Suprapubic skin (tissue), 4 donors: ENCODE measurements around the gene ATF7IP2. TPM values are rescaled to one million over a fixed set of nuclear protein-coding genes. Genes with fewer than 3 reads are reported as not detected.

Experiments
- DNase-seq, 2 donors: peaks; one replicate each; pipeline ENCODE4 v3.0.0-alpha.2; 2019; ENCODE audit warnings: low spot score in 2 of 2
- H3K27ac ChIP-seq: fragments of 200-600 bp; sonication (generic); one replicate; pipeline ENCODE4 v1.5.1; 2019
- H3K27me3 ChIP-seq: fragments of 200-600 bp; sonication (generic); one replicate; pipeline ENCODE4 v1.5.1; 2019
- H3K36me3 ChIP-seq: fragments of 200-600 bp; sonication (generic); one replicate; pipeline ENCODE4 v1.5.1; 2019
- H3K4me1 ChIP-seq: fragments of 200-600 bp; sonication (generic); one replicate; pipeline ENCODE4 v1.5.1; 2019
- H3K4me3 ChIP-seq: fragments of 200-600 bp; sonication (generic); one replicate; pipeline ENCODE4 v1.5.1; 2019; ENCODE audit warnings: mild to moderate bottlenecking
- H3K9me3 ChIP-seq: fragments of 200-600 bp; sonication (generic); one replicate; pipeline ENCODE4 v1.5.1; 2019
- CTCF ChIP-seq, 2 donors: fragments of 200-600 bp in 1 of 2; fragments of 450-650 bp in 1 of 2; sonication (generic) in 1 of 2; IDR thresholded peaks; one replicate each; pipeline ENCODE4 v1.5.1; 2016 to 2019; ENCODE audit warnings: antibody characterized with exemption in 2 of 2, mild to moderate bottlenecking in 1 of 2, moderate library complexity in 1 of 2
- EP300 ChIP-seq: sonication (generic); formaldehyde crosslinking; IDR thresholded peaks from one replicate; pipeline ENCODE4 v1.6.1; 2017; ENCODE audit warnings: antibody characterized with exemption
- POLR2A ChIP-seq, 2 donors: fragments of 450-650 bp; IDR thresholded peaks; one replicate each; pipeline ENCODE4 v1.6.1; 2017; ENCODE audit warnings: antibody characterized with exemption in 2 of 2, mild to moderate bottlenecking in 2 of 2, moderate library complexity in 2 of 2
- POLR2AphosphoS5 ChIP-seq, 3 donors: sonication (generic); formaldehyde crosslinking; IDR thresholded peaks; one replicate each; pipeline ENCODE4 v1.6.1; 2017; ENCODE audit warnings: antibody characterized with exemption in 3 of 3
- WGBS: methylation state at CpG from one replicate; pipeline ENCODE4 v1.1.5; 2018; 5-methylcytosine and 5-hydroxymethylcytosine counted together
- total RNA-seq, 4 donors: library from RNA; depleted of rRNA; stranded (reverse); fragments of >200 nt; gene quantifications; one replicate each; pipeline ENCODE4 v1.1.0, GENCODE V29; 2016

ATF7IP2 gene
- total RNA-seq, 4 donors from 2014 or later: 2.8 to 22.6 (median 10.1) TPM

DNA sequence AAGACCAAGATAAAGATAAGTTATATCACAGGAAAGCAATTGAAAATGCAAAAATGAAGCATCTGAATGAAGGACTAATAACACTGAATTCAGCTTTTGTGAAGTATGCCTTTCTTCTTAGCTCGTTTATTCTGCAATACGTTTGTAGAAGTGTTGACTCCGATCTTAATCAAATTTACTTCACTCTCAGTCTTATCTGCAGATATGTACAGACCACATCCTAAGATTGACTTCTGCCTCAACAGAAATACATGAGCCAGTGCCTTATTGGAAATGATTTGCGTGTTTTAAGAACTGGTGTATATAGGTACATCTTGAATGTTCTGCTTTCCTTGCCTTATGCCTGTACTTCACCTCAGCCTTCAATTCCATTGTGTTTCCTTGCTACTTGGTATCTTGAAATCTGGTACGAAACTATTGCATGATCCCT lies 1.3 kb downstream of the ATF7IP2 start:
- H3K36me3 ChIP-seq: no peaks in the 10 kb centered on the region
- peak overlapping the region; percentile 59 for H3K4me3 ChIP-seq
- TF ChIP-seq POLR2A (IDR thresholded peaks at IDR 0.05) (no peak), EP300 (no peak), CTCF (IDR thresholded peaks at IDR 0.05) (no peak), POLR2AphosphoS5 (IDR thresholded peaks at IDR 0.05) (no peak)
- peaks cover 3% of the 10 kb centered on the region for H3K27me3 ChIP-seq
- H3K4me1 ChIP-seq: no peaks in the 10 kb centered on the region
- H3K27ac ChIP-seq: no peak overlapping the region
- H3K9me3 ChIP-seq: no peaks in the 10 kb centered on the region
- 73% methylated on average over 5 of the region's 5 CpGs for WGBS
- no peak for DNase-seq

DNA sequence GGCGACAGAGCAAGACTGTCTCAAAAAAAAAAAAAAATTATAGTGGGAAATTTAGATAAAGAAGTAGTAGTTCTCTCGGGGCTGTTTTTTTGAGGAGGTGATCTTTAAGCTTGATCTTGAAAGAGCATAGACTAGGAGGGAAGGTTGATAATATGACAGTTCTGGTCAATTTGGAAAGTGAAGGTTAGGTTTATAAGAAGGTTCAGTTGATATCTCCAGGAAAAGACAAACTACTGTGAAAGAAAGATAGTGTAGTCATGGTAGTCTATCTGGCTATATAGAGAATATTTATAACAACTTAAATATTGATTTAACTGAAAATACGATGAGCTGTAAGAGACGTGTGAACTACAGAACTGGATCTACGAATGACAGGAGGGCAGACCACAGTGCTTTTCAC lies 3.1 kb downstream of the ATF7IP2 start:
- no peaks in the 10 kb centered on the region for H3K9me3 ChIP-seq
- DNase-seq: no peak
- 72% methylated on average over 5 of the region's 5 CpGs for WGBS
- no peaks in the 10 kb centered on the region for H3K4me1 ChIP-seq
- no peak overlapping the region for H3K4me3 ChIP-seq
- TF ChIP-seq EP300 (no peak), POLR2A (IDR thresholded peaks at IDR 0.05) (no peak), CTCF (IDR thresholded peaks at IDR 0.05) (no peak), POLR2AphosphoS5 (IDR thresholded peaks at IDR 0.05) (no peak)
- H3K27me3 ChIP-seq: peaks cover 3% of the 10 kb centered on the region
- no peaks in the 10 kb centered on the region for H3K36me3 ChIP-seq
- no peak overlapping the region for H3K27ac ChIP-seq

DNA sequence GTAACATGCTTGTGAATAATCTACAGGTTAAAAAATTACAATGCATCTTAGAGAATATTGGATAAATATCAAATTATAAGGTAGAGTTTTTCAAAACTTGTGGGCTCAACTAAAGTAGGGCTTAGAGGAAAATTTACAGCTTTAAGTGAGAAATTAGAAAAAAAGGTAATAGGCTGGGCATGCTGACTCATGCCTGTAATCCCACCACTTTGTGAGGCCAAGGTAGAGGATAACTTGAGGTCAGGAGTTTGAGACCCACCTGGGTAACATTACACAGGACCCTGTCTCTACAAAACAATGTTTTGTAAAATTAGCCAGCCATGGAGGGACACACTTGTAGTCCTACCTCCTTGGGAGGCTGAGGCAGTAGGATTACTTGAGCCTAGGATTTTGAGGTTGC lies 4.5 kb downstream of the ATF7IP2 start:
- Histone ChIP-seq H3K4me3 (no peak overlapping the region), H3K9me3 (no peaks in the 10 kb centered on the region), H3K36me3 (no peaks in the 10 kb centered on the region), H3K27ac (no peak overlapping the region), H3K4me1 (no peaks in the 10 kb centered on the region), H3K27me3 (peaks cover 3% of the 10 kb centered on the region)
- DNase-seq: no peak
- TF ChIP-seq CTCF (IDR thresholded peaks at IDR 0.05) (no peak), POLR2A (IDR thresholded peaks at IDR 0.05) (no peak), EP300 (no peak), POLR2AphosphoS5 (IDR thresholded peaks at IDR 0.05) (no peak)

DNA sequence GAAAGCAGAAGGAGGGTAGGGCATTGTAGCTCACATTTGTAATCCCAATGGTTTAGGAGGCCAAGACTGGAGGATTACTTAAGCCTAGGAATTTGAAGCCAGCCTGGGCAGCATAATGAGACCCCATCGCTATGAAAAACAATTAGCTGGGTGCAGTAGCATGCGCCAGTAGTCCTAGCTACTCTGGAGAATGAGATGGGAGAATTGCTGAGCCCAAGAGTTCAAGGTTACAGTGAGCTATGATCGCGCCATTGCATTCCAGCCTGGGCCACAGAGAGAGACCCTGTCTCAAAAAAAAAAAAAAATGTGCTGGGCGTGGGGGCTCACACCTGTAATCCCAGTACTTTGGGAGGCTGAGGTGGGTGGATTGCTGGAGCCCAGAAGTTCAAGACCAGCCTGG lies 5.0 kb downstream of the ATF7IP2 start:
- no peak for DNase-seq
- no peak for TF ChIP-seq POLR2A (IDR thresholded peaks at IDR 0.05)
- no peak for TF ChIP-seq EP300
- TF ChIP-seq POLR2AphosphoS5 (IDR thresholded peaks at IDR 0.05): no peak
- no peak for TF ChIP-seq CTCF (IDR thresholded peaks at IDR 0.05)
- H3K4me3 ChIP-seq: no peak overlapping the region
- no peaks in the 10 kb centered on the region for H3K9me3 ChIP-seq
- peaks cover 3% of the 10 kb centered on the region for H3K27me3 ChIP-seq
- no peaks in the 10 kb centered on the region for H3K36me3 ChIP-seq
- no peak overlapping the region for H3K27ac ChIP-seq
- no peaks in the 10 kb centered on the region for H3K4me1 ChIP-seq
- WGBS: 96% methylated on average over 5 of the region's 5 CpGs

DNA sequence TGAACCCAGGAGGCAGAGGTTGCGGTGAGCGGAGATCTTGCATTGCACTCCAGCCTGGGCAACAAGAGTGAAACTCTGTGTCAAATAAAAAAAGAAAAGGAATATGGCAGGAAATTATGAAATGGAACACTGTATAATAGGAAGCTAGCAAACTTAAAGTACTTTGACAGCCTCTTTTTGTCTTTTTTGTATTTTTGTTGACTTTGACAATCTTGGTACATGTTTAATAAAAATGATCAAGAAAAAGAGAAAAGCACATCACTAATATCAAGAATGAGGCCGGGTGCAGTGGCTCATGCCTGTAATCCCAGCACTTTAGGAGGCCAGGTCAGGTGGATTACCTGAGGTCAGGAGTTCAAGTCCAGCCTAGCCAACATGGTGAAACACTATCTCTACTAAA lies 5.5 kb downstream of the ATF7IP2 start:
- WGBS: 96% methylated on average over 3 of the region's 3 CpGs
- TF ChIP-seq CTCF (IDR thresholded peaks at IDR 0.05) (no peak), POLR2A (IDR thresholded peaks at IDR 0.05) (no peak), POLR2AphosphoS5 (IDR thresholded peaks at IDR 0.05) (no peak), EP300 (no peak)
- H3K27ac ChIP-seq: no peak overlapping the region
- H3K27me3 ChIP-seq: peaks cover 3% of the 10 kb centered on the region
- H3K36me3 ChIP-seq: no peaks in the 10 kb centered on the region
- no peak overlapping the region for H3K4me3 ChIP-seq
- DNase-seq: no peak
- H3K4me1 ChIP-seq: no peaks in the 10 kb centered on the region
- no peaks in the 10 kb centered on the region for H3K9me3 ChIP-seq
